CD4-positive, alpha-beta T cell (primary cell): ENCODE measurements around the gene XRCC3. TPM values are rescaled to one million over a fixed set of nuclear protein-coding genes. Genes with fewer than 3 reads are reported as not detected.

ENCODE experiments used
- ATAC-seq: fragments of 200-7000 bp; cut with Tn5 transposase; one replicate; pipeline ENCODE4 v1.10.0; 2022; ENCODE audit warnings: mild to moderate bottlenecking; ENCODE audit not compliant: poor library complexity
- CTCF ChIA-PET: fragments of 350-600 bp; sonication (Branson Sonifier 250); formaldehyde crosslinking; loops from one replicate; lab custom pipeline; 2021; ENCODE audit warnings: antibody characterized with exemption, inconsistent platforms; lab: Charles Lee
- POLR2A ChIA-PET: fragments of 350-600 bp; sonication (Branson Sonifier 250); formaldehyde crosslinking; loops from one replicate; lab custom pipeline; 2021; ENCODE audit warnings: antibody characterized with exemption, inconsistent platforms; lab: Charles Lee
- DNase-seq, 14 experiments: peaks; one replicate each; pipeline ENCODE4 v3.0.0-alpha.2; 2013 to 2020; ENCODE audit warnings: mixed read lengths in 2 of 14
- H3K27ac ChIP-seq, 2 donors: one replicate each; pipeline versions ENCODE4 v1.5.1 to v1.7.0; 2013; ENCODE audit warnings: low read length in 2 of 2, low read depth in 1 of 2, mild to moderate bottlenecking in 1 of 2
- H3K27me3 ChIP-seq, 2 experiments: 1 replicate in 1 of 2; 2 replicates in 1 of 2; pipeline versions ENCODE4 v1.6.1 to v1.7.0; 2013; ENCODE audit warnings: low read length in 2 of 2, control low read depth in 1 of 2, mild to moderate bottlenecking in 1 of 2, moderate library complexity in 1 of 2; ENCODE audit not compliant: insufficient read depth in 2 of 2, control insufficient read depth in 1 of 2
- H3K36me3 ChIP-seq: one replicate; pipeline ENCODE4 v1.6.1; 2013; ENCODE audit warnings: low read length, control low read depth; ENCODE audit not compliant: insufficient read depth
- H3K4me1 ChIP-seq: one replicate; pipeline ENCODE4 v1.6.1; 2013; ENCODE audit warnings: low read length, control low read depth; ENCODE audit not compliant: insufficient read depth
- H3K4me3 ChIP-seq: one replicate; pipeline ENCODE4 v1.5.1; 2013; ENCODE audit warnings: mild to moderate bottlenecking, low read length, moderate library complexity
- H3K9me3 ChIP-seq, 2 experiments: 1 replicate in 1 of 2; 2 replicates in 1 of 2; pipeline versions ENCODE4 v1.6.1 to v1.7.0; 2013; ENCODE audit warnings: low read length in 2 of 2, mild to moderate bottlenecking in 2 of 2, control low read depth in 1 of 2, moderate library complexity in 1 of 2; ENCODE audit not compliant: control insufficient read depth in 1 of 2, insufficient read depth in 1 of 2
- H3K27ac Mint-ChIP-seq: one replicate; pipeline ENCODE4 v1.8.0; 2020; ENCODE audit warnings: mixed read lengths
- H3K27me3 Mint-ChIP-seq: one replicate; pipeline ENCODE4 v1.8.0; 2021; ENCODE audit warnings: mixed read lengths
- H3K36me3 Mint-ChIP-seq: one replicate; pipeline ENCODE4 v1.8.0; 2021; ENCODE audit warnings: low read depth, mixed read lengths
- H3K4me1 Mint-ChIP-seq: one replicate; pipeline ENCODE4 v1.8.0; 2021; ENCODE audit warnings: low read depth, mixed read lengths
- H3K4me3 Mint-ChIP-seq: one replicate; pipeline ENCODE4 v1.8.0; 2020; ENCODE audit warnings: mild to moderate bottlenecking, mixed read lengths
- H3K9me3 Mint-ChIP-seq: one replicate; pipeline ENCODE4 v1.8.0; 2020; ENCODE audit warnings: mixed read lengths
- intact Hi-C, 2 experiments: fragments of 100-400 bp; cut with DNase I in 1 of 2; cut with micrococcal nuclease in 1 of 2; formaldehyde crosslinking; loops; one replicate each; pipeline versions ENCODE4 v1.15.1 to v1.9.0; 2023 to 2025; cut with DNase I, micrococcal nuclease
- total RNA-seq, 174 experiments: library from RNA in 2 of 174; stranded (reverse) in 2 of 174; gene quantifications; one replicate each; pipeline ENCODE4 v1.2.3 and lab custom pipeline; 2021 to 2026
- TF ChIP-seq, protein P1 (sequence below): fragments of 200-600 bp; IDR thresholded peaks from one replicate; pipeline ENCODE4 v1.8.0; 2022; ENCODE audit warnings: antibody characterized with exemption, mild to moderate bottlenecking

The XRCC3 gene
- total RNA-seq, 2 experiments from 2014 or later: 4.6 to 4.8 TPM

DNA sequence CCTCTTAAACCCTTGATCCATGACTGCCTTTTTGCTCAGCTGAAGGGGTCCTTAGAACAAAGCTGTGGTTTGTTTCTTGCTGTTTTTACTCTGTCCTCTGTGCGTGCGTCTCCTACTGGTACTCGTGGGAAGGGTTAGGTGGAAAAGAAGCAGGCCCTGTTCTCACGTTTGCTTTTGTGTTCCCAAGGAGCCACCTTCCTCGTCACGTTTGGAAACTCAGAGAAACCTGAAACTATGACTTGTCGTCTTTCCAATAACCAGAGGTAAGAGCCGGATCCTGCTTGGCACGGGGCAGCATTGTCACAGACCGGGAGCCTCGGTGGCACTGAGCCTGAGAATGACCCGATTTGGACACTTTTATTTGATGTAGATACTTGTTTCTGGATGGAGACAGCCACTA, 13.5 kb upstream of the XRCC3 start:
- H3K4me1 Mint-ChIP-seq: no peaks in the 10 kb centered on the region
- peaks cover 32% of the 10 kb centered on the region for H3K36me3 ChIP-seq
- no peak overlapping the region for H3K4me3 Mint-ChIP-seq
- no peaks in the 10 kb centered on the region for H3K4me1 ChIP-seq
- POLR2A ChIA-PET: no interaction called here
- no peaks in the 10 kb centered on the region for H3K9me3 Mint-ChIP-seq
- TF ChIP-seq, protein P1, sequence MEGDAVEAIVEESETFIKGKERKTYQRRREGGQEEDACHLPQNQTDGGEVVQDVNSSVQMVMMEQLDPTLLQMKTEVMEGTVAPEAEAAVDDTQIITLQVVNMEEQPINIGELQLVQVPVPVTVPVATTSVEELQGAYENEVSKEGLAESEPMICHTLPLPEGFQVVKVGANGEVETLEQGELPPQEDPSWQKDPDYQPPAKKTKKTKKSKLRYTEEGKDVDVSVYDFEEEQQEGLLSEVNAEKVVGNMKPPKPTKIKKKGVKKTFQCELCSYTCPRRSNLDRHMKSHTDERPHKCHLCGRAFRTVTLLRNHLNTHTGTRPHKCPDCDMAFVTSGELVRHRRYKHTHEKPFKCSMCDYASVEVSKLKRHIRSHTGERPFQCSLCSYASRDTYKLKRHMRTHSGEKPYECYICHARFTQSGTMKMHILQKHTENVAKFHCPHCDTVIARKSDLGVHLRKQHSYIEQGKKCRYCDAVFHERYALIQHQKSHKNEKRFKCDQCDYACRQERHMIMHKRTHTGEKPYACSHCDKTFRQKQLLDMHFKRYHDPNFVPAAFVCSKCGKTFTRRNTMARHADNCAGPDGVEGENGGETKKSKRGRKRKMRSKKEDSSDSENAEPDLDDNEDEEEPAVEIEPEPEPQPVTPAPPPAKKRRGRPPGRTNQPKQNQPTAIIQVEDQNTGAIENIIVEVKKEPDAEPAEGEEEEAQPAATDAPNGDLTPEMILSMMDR: no peak
- H3K27ac Mint-ChIP-seq: no peak overlapping the region
- no peaks in the 10 kb centered on the region for H3K27me3 ChIP-seq
- no peak for ATAC-seq
- H3K27me3 Mint-ChIP-seq: no peaks in the 10 kb centered on the region
- intact Hi-C loops: no loop called here
- H3K36me3 Mint-ChIP-seq: peaks cover 27% of the 10 kb centered on the region
- CTCF ChIA-PET: no interaction called here
- no peak overlapping the region for H3K27ac ChIP-seq
- no peaks in the 10 kb centered on the region for H3K9me3 ChIP-seq
- no peak overlapping the region for H3K4me3 ChIP-seq
- DNase-seq: no peak

DNA sequence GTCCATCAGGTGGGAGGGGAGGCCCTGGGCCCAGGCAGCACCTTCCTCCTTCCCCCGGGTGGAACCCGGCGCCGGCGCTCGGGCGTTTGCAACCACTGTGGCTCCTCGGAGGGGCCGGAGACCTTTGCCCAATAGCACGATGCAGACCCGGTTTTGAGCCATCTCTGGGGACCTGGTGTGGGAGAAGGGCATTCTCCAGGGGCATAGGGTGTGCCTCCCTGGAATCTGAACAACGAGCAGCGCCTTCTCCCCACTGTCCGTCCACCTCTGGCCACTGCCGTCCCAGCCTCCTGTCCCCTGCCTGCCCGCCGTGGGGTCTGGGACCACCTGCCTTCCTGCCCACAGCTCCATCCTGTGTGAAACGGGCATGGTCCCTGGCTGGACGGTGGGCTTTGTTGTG, 12.9 kb upstream of the XRCC3 start:
- Histone ChIP-seq H3K27ac (no peak overlapping the region), H3K36me3 (peaks cover 27% of the 10 kb centered on the region), H3K27me3 (no peaks in the 10 kb centered on the region), H3K4me3 (no peak overlapping the region), H3K4me1 (no peaks in the 10 kb centered on the region), H3K9me3 (no peaks in the 10 kb centered on the region)
- Mint-ChIP-seq H3K4me3 (no peak overlapping the region), H3K9me3 (no peaks in the 10 kb centered on the region), H3K27me3 (no peaks in the 10 kb centered on the region), H3K36me3 (peaks cover 21% of the 10 kb centered on the region), H3K4me1 (no peaks in the 10 kb centered on the region), H3K27ac (no peak overlapping the region)
- intact Hi-C loops: no loop called here
- ChIA-PET POLR2A (no interaction called here), CTCF (no interaction called here)
- TF ChIP-seq, protein P1: no peak
- ATAC-seq (no peak), DNase-seq (no peak)

DNA sequence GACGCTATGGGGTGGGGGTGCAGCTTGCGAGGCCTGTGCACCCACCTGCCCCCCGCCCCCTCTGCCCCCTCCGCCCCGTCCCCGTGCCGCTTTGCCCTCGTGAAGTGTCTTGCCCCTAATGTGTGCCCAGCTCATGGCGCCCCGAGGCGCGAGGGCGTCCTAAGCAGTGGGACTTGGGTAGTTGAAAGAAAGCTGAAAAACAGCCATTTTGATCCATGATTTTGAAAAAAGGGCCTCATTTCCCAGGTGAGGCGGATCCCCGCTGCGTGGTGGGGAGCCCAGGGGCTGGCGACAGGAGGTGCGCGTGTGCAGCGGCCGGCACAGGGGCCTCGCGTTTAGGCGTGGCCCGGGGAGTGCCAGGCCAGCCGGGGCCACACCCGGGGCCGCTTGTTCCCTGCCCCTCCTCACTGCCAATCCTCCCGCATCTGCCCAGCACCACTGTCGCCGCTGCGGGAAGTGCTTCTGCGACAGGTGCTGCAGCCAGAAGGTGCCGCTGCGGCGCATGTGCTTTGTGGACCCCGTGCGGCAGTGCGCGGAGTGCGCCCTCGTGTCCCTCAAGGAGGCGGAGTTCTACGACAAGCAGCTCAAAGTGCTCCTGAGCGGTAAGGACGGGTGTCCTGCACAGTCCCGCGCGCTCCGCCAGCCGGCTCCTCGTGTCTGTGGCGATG, 12.2 kb upstream of the XRCC3 start:
- DNase-seq (no peak), ATAC-seq (no peak)
- Mint-ChIP-seq H3K36me3 (peaks cover 17% of the 10 kb centered on the region), H3K4me1 (no peaks in the 10 kb centered on the region), H3K27ac (no peak overlapping the region), H3K27me3 (no peaks in the 10 kb centered on the region), H3K9me3 (no peaks in the 10 kb centered on the region), H3K4me3 (no peak overlapping the region)
- POLR2A ChIA-PET: no interaction called here
- no peak overlapping the region for H3K4me3 ChIP-seq
- CTCF ChIA-PET: no interaction called here
- TF ChIP-seq, protein P1: no peak
- intact Hi-C loops: no loop called here
- no peaks in the 10 kb centered on the region for H3K4me1 ChIP-seq
- H3K27ac ChIP-seq: no peak overlapping the region
- H3K27me3 ChIP-seq: no peaks in the 10 kb centered on the region
- H3K36me3 ChIP-seq: peaks cover 25% of the 10 kb centered on the region
- H3K9me3 ChIP-seq: no peaks in the 10 kb centered on the region
